SK-N-SH (cell line): Measurements from ENCODE around the gene SMG7. TPM values are rescaled to one million over a fixed set of nuclear protein-coding genes. Genes with fewer than 3 reads are reported as not detected.

ENCODE experiments used
- CTCF ChIA-PET: fragments of 300-600, 350-600 bp; formaldehyde crosslinking; extraction: SDS; loops from one replicate; lab custom pipeline; 2021; lab: Yijun Ruan, JAX
- POLR2A ChIA-PET: fragments of 350-600 bp; sonication (Branson Sonifier 250); formaldehyde crosslinking; extraction: SDS; loops from one replicate; lab custom pipeline; 2020; ENCODE audit warnings: antibody characterized with exemption, inconsistent platforms; lab: Yijun Ruan, JAX
- DNase-seq: peaks from one replicate; pipeline ENCODE4 v3.0.0; 2012
- H2AFZ ChIP-seq: fragments of 200-600 bp; sonication (generic); 2 replicates; pipeline ENCODE4 v1.8.1; 2016; ENCODE audit warnings: antibody characterized with exemption, mild to moderate bottlenecking, low read depth
- H3F3A ChIP-seq: fragments of 200-600 bp; sonication (generic); replicated peaks from 2 replicates; pipeline ENCODE3; 2016; ENCODE audit warnings: antibody characterized with exemption, mild to moderate bottlenecking; ENCODE audit not compliant: insufficient read depth
- H3K27ac ChIP-seq, 2 experiments: fragments of 200-500 bp in 1 of 2; fragments of 200-600 bp in 1 of 2; sonication (Bioruptor generic) in 1 of 2; sonication (generic), shearing (Covaris generic) in 1 of 2; 2 replicates each; pipeline versions ENCODE4 v1.5.1 to v1.6.1; 2014 to 2016; ENCODE audit warnings: low read depth in 2 of 2, inconsistent platforms in 1 of 2, low read length in 1 of 2, mild to moderate bottlenecking in 1 of 2, mixed read lengths in 1 of 2
- H3K27me3 ChIP-seq: fragments of 200-600 bp; sonication (generic), shearing (Covaris generic); 2 replicates; pipeline ENCODE4 v1.6.1; 2016; ENCODE audit warnings: mixed run types; ENCODE audit not compliant: insufficient read depth
- H3K36me3 ChIP-seq, 2 experiments: fragments of 200-500 bp in 1 of 2; fragments of 200-600 bp in 1 of 2; sonication (Bioruptor generic) in 1 of 2; sonication (generic) in 1 of 2; replicated peaks in 1 of 2; 2 replicates each; pipeline versions ENCODE3 to v1.5.1; 2014 to 2016; ENCODE audit warnings: low read length in 1 of 2, mild to moderate bottlenecking in 1 of 2; ENCODE audit not compliant: insufficient read depth in 2 of 2, control insufficient read depth in 1 of 2
- H3K4me1 ChIP-seq, 2 experiments: fragments of 200-500 bp in 1 of 2; fragments of 200-600 bp in 1 of 2; sonication (Bioruptor generic) in 1 of 2; sonication (generic), shearing (Covaris generic) in 1 of 2; 2 replicates each; pipeline versions ENCODE4 v1.5.1 to v1.6.1; 2014 to 2016; ENCODE audit warnings: low read depth in 1 of 2, low read length in 1 of 2, mixed run types in 1 of 2; ENCODE audit not compliant: insufficient read depth in 2 of 2, control insufficient read depth in 1 of 2
- H3K4me2 ChIP-seq: fragments of 200-600 bp; sonication (generic), shearing (Covaris generic); 2 replicates; pipeline ENCODE4 v1.6.1; 2017; ENCODE audit warnings: mixed run types
- H3K4me3 ChIP-seq, 2 experiments: fragments of 200-500 bp in 1 of 2; fragments of 200-600 bp in 1 of 2; sonication (Bioruptor generic) in 1 of 2; sonication (generic), shearing (Covaris generic) in 1 of 2; 2 replicates each; pipeline versions ENCODE4 v1.5.1 to v1.8.1; 2014 to 2016; ENCODE audit warnings: low read depth in 2 of 2, inconsistent platforms in 1 of 2, low read length in 1 of 2, mild to moderate bottlenecking in 1 of 2, mixed read lengths in 1 of 2, moderate library complexity in 1 of 2
- H3K79me2 ChIP-seq: fragments of 200-600 bp; sonication (generic); 2 replicates; pipeline ENCODE4 v1.8.1; 2017; ENCODE audit warnings: mild to moderate bottlenecking; ENCODE audit not compliant: insufficient read depth
- H3K9ac ChIP-seq: fragments of 200-600 bp; sonication (generic); 2 replicates; pipeline ENCODE4 v1.6.1; 2017; ENCODE audit warnings: mixed run types
- H3K9me2 ChIP-seq: fragments of 200-600 bp; sonication (generic); 2 replicates; pipeline ENCODE4 v1.6.1; 2017; ENCODE audit warnings: mixed run types
- H3K9me3 ChIP-seq: fragments of 200-600 bp; sonication (generic); 2 replicates; pipeline ENCODE4 v1.6.1; 2017; ENCODE audit warnings: mixed run types, mild to moderate bottlenecking, moderate library complexity
- H4K20me1 ChIP-seq: fragments of 200-600 bp; sonication (generic); 2 replicates; pipeline ENCODE4 v1.6.1; 2017; ENCODE audit warnings: mild to moderate bottlenecking, mixed run types; ENCODE audit not compliant: insufficient read depth
- ELF1 ChIP-seq: IDR thresholded peaks from 2 replicates; pipeline ENCODE4 v1.4.0; 2012
- MEF2A ChIP-seq: IDR thresholded peaks from 2 replicates; pipeline ENCODE4 v1.4.0; 2012; ENCODE audit warnings: low read depth, borderline replicate concordance
- PBX3 ChIP-seq: IDR thresholded peaks from 2 replicates; pipeline ENCODE4; 2012
- POLR2AphosphoS5 ChIP-seq: IDR thresholded peaks from 2 replicates; pipeline ENCODE4 v1.6.1; 2012; ENCODE audit warnings: low read depth, low read length
- REST ChIP-seq: IDR thresholded peaks from 2 replicates; pipeline ENCODE4 v1.6.1; 2012; ENCODE audit warnings: mild to moderate bottlenecking, low read depth, low read length, moderate library complexity
- SIN3A ChIP-seq: IDR thresholded peaks from 2 replicates; pipeline ENCODE4 v1.6.1; 2012; ENCODE audit warnings: low read depth, mild to moderate bottlenecking, low read length, moderate library complexity, borderline replicate concordance
- WGBS: methylation state at CpG from one replicate; pipeline ENCODE4 v1.1.6; 2017; ENCODE audit warnings: low lambda C conversion rate; 5-methylcytosine and 5-hydroxymethylcytosine counted together
- polyA plus RNA-seq, 3 experiments: library from polyadenylated mRNA; depleted of rRNA; stranded (reverse); fragments of >200 nt; gene quantifications; 2 replicates each; pipeline ENCODE4 v1.2.3, GENCODE V29; 2012
- TF ChIP-seq, protein P1 (sequence below): IDR thresholded peaks from 2 replicates; pipeline ENCODE4 v1.4.0; 2012; ENCODE audit warnings: low read depth, borderline replicate concordance
- TF ChIP-seq, protein P2 (sequence below): IDR thresholded peaks from 2 replicates; pipeline ENCODE4 v1.4.0; 2012; ENCODE audit warnings: low read depth, borderline replicate concordance

Gene SMG7
- polyA plus RNA-seq, 1 of the 3 experiments (the other 2 are of a cell fraction) = 19.8 TPM

DNA sequence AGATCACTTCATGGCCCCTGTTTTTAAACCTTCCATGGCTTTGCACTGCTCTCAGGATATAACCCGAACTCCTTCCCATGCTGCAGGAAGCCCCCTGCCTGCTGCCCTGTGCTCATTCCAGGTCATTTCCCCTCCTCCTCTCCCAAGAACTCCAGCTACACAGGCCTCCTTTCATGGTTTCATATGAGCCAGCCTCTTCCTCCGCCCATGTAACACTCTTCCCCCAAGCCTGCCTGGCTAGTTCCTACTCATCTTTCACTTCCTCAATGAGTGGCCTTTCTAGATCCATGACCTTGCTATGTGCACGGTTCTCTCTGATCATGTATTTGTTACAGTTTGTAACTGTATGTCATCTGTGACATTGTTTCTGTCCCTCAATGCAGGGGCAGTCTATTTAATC is 121.1 kb downstream of the SMG7 start:
- CTCF ChIA-PET = interaction anchor here (1.5 kb wide), 1 partner anchor 16 kb away, joined by 4 read pairs; no protein-coding TSS in a partner anchor
- POLR2A ChIA-PET = no interaction called here

DNA sequence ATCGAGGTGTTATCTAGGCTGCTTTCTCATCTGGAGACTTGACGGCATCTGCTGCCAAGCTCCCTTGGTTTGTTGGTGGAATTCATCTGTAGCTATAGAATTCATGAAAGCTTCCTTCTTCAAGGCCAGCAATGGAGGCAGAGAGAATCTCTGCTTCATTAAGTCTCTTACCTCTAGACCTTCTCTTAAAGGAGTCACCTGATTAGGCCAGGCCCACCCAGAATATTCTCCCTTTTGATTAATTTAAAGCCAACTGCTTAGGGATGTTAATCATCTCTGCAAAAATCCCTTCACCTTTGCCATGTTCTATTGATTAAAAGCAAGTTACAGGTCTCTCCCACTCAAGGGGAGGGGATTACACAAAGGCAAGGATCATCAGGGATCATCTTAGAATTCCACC is 123.2 kb downstream of the SMG7 start:
- H3F3A ChIP-seq = peaks cover 3% of the 10 kb centered on the region
- no peaks in the 10 kb centered on the region for H3K36me3 ChIP-seq
- no peak for DNase-seq
- H4K20me1 ChIP-seq = no peaks in the 10 kb centered on the region
- H3K79me2 ChIP-seq = no peaks in the 10 kb centered on the region
- ChIA-PET CTCF (no interaction called here), POLR2A (no interaction called here)
- peaks cover 0 to 6% of the 10 kb centered on the region in 2 experiments; a peak in 1 of 4 replicates for H3K4me1 ChIP-seq
- no peak overlapping the region for H3K4me2 ChIP-seq
- no peak overlapping the region for H3K4me3 ChIP-seq
- TF ChIP-seq ELF1 (no peak), SIN3A (no peak), REST (no peak), PBX3 (no peak), MEF2A (no peak)
- TF ChIP-seq, protein P1, sequence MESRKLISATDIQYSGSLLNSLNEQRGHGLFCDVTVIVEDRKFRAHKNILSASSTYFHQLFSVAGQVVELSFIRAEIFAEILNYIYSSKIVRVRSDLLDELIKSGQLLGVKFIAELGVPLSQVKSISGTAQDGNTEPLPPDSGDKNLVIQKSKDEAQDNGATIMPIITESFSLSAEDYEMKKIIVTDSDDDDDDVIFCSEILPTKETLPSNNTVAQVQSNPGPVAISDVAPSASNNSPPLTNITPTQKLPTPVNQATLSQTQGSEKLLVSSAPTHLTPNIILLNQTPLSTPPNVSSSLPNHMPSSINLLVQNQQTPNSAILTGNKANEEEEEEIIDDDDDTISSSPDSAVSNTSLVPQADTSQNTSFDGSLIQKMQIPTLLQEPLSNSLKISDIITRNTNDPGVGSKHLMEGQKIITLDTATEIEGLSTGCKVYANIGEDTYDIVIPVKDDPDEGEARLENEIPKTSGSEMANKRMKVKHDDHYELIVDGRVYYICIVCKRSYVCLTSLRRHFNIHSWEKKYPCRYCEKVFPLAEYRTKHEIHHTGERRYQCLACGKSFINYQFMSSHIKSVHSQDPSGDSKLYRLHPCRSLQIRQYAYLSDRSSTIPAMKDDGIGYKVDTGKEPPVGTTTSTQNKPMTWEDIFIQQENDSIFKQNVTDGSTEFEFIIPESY = no peak
- no peak overlapping the region for H3K9ac ChIP-seq
- 82% methylated on average over 2 of the region's 2 CpGs for WGBS
- H3K27me3 ChIP-seq = no peaks in the 10 kb centered on the region
- no peak overlapping the region for H2AFZ ChIP-seq
- no peaks in the 10 kb centered on the region for H3K9me2 ChIP-seq
- no peaks in the 10 kb centered on the region for H3K9me3 ChIP-seq
- H3K27ac ChIP-seq = no peak overlapping the region

More for the DNA sequence above, 121.1 kb downstream of the SMG7 start:
- H3K9ac ChIP-seq = no peak overlapping the region
- no peak for DNase-seq
- no peak overlapping the region for H3K4me3 ChIP-seq
- H3K4me2 ChIP-seq = no peak overlapping the region
- H3K27ac ChIP-seq = peak overlapping the region in 1 of 2 experiments; percentile 2; a peak in 1 of 4 replicates
- H3K9me3 ChIP-seq = no peaks in the 10 kb centered on the region
- no peaks in the 10 kb centered on the region for H3K79me2 ChIP-seq
- H3K36me3 ChIP-seq = no peaks in the 10 kb centered on the region
- H3K27me3 ChIP-seq = no peaks in the 10 kb centered on the region
- H3F3A ChIP-seq = no peaks in the 10 kb centered on the region
- 93% methylated on average over 3 of the region's 3 CpGs for WGBS
- peaks cover 0 to 6% of the 10 kb centered on the region in 2 experiments; a peak in 1 of 4 replicates for H3K4me1 ChIP-seq
- no peaks in the 10 kb centered on the region for H3K9me2 ChIP-seq
- H4K20me1 ChIP-seq = no peaks in the 10 kb centered on the region
- H2AFZ ChIP-seq = no peak overlapping the region
- TF ChIP-seq POLR2AphosphoS5 = no peak
- TF ChIP-seq, protein P2, sequence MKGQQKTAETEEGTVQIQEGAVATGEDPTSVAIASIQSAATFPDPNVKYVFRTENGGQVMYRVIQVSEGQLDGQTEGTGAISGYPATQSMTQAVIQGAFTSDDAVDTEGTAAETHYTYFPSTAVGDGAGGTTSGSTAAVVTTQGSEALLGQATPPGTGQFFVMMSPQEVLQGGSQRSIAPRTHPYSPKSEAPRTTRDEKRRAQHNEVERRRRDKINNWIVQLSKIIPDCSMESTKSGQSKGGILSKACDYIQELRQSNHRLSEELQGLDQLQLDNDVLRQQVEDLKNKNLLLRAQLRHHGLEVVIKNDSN = no peak
- TF ChIP-seq, protein P1 = no peak
